ENCODE measurements around the gene GPN3.

GPN3 gene

DNA sequence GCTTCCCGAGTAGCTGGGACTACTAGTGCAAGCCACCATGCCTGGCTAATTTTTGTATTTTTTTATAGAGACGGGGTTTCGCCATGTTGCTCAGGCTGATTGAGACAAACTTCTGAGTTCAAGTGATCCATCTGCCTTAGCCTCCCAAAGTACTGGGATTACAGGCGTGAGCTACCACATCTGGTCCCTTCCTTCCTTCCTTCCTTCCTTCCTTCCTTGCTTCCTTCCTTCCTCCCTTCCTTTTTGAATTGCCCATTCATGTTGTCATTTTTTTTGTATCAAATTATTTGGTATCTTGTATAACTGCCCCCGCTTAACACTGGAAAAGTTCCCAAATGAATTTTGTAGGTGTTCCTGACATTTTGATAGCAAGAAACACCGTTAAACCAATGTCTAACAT lies 45.8 kb upstream of the GPN3 start:
- Histone ChIP-seq H3K36me3 (ENCODE audit: insufficient read depth, low read length) (no peaks in the 10 kb centered on the region), H3K27me3 (ENCODE audit: insufficient read depth, low read length, poor library complexity, severe bottlenecking) (no peaks in the 10 kb centered on the region), H3F3A (ENCODE audit: low read depth) (no peaks in the 10 kb centered on the region), H3K9me3 (ENCODE audit: insufficient read depth, low read depth, low read length) (no peaks in the 10 kb centered on the region), H3K4me2 (ENCODE audit: low read depth, low read length, poor library complexity, severe bottlenecking) (no peak overlapping the region), H3K79me2 (ENCODE audit: insufficient read depth, low read length) (no peaks in the 10 kb centered on the region), H3K9ac (ENCODE audit: low read depth, low read length, poor library complexity, severe bottlenecking) (no peak overlapping the region), H3K4me3 (ENCODE audit: low read length, poor library complexity, severe bottlenecking) (no peak overlapping the region), H4K20me1 (ENCODE audit: insufficient read depth, low read length, poor library complexity, severe bottlenecking) (no peaks in the 10 kb centered on the region), H3K4me1 (ENCODE audit: insufficient read depth, low read length, poor library complexity, severe bottlenecking) (no peaks in the 10 kb centered on the region), H3K9me2 (replicated peaks; ENCODE audit: low read depth, low read length) (no peaks in the 10 kb centered on the region), H2AFZ (ENCODE audit: low read length) (no peak overlapping the region)
- TF ChIP-seq, protein P1, sequence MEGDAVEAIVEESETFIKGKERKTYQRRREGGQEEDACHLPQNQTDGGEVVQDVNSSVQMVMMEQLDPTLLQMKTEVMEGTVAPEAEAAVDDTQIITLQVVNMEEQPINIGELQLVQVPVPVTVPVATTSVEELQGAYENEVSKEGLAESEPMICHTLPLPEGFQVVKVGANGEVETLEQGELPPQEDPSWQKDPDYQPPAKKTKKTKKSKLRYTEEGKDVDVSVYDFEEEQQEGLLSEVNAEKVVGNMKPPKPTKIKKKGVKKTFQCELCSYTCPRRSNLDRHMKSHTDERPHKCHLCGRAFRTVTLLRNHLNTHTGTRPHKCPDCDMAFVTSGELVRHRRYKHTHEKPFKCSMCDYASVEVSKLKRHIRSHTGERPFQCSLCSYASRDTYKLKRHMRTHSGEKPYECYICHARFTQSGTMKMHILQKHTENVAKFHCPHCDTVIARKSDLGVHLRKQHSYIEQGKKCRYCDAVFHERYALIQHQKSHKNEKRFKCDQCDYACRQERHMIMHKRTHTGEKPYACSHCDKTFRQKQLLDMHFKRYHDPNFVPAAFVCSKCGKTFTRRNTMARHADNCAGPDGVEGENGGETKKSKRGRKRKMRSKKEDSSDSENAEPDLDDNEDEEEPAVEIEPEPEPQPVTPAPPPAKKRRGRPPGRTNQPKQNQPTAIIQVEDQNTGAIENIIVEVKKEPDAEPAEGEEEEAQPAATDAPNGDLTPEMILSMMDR (conservative IDR thresholded peaks at IDR 0.05; ENCODE audit: low read length), result no peak
- TF ChIP-seq EZH2phosphoT487 (IDR thresholded peaks at IDR 0.05; ENCODE audit: borderline replicate concordance), result no peak

DNA sequence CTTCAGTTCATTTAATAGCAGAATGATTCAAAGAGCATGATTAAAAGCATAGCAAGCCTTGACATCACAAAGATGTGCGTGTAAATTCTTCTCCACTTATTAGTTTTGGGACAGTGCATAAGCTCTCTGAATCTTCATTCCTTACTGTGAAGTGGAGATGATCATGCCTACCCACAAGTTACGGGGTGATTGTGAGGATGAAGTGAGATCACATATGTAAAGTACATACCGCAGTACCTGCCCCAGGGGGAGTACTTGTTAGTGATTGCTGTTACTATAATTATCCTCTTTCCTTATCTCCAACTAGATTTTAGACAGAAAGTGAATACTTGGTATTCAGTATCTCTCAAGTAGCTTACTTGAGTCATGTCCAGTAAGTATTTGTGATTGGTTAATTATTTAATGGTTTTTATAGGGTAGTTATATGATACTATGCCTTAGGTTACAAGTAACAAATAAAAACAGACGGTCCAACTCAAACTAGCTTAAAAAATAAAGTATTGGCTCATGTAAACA lies 40.1 kb upstream of the GPN3 start:
- Histone ChIP-seq H4K20me1 (ENCODE audit: insufficient read depth, low read length, poor library complexity, severe bottlenecking) (no peaks in the 10 kb centered on the region), H3K9me2 (replicated peaks; ENCODE audit: low read depth, low read length) (no peaks in the 10 kb centered on the region), H3K4me1 (ENCODE audit: insufficient read depth, low read length, poor library complexity, severe bottlenecking) (no peaks in the 10 kb centered on the region), H3K27me3 (ENCODE audit: insufficient read depth, low read length, poor library complexity, severe bottlenecking) (no peaks in the 10 kb centered on the region), H3K4me3 (ENCODE audit: low read length, poor library complexity, severe bottlenecking) (no peak overlapping the region), H3F3A (ENCODE audit: low read depth) (peaks cover 2% of the 10 kb centered on the region; the same call in 1 of the 2 replicates), H3K79me2 (ENCODE audit: insufficient read depth, low read length) (no peaks in the 10 kb centered on the region), H3K4me2 (ENCODE audit: low read depth, low read length, poor library complexity, severe bottlenecking) (no peak overlapping the region), H3K36me3 (ENCODE audit: insufficient read depth, low read length) (no peaks in the 10 kb centered on the region), H3K9me3 (ENCODE audit: insufficient read depth, low read depth, low read length) (no peaks in the 10 kb centered on the region), H2AFZ (ENCODE audit: low read length) (no peak overlapping the region), H3K9ac (ENCODE audit: low read depth, low read length, poor library complexity, severe bottlenecking) (no peak overlapping the region)
- TF ChIP-seq EZH2phosphoT487 (IDR thresholded peaks at IDR 0.05; ENCODE audit: borderline replicate concordance), result no peak
- TF ChIP-seq, protein P1 (conservative IDR thresholded peaks at IDR 0.05; ENCODE audit: low read length), result no peak

DNA sequence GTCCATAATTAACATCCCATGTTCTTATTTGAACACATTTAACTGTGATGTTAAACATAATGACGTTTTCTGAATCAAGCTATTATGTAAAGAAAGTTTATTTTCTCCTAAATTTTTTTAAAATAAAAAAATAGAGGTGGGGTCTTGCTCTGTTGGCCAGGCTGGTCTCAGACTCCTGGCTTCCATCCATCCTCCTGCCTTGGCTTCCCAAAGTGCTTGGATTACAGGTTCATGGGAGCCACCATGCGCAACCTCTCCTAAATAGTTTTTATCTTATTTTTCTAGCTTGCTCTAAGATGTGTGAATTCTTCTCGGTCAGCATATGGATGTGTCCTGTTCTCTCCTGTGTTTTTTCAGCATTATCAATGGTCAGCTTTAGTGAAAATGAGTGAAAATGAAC lies 37.3 kb upstream of the GPN3 start:
- no peak for TF ChIP-seq EZH2phosphoT487 (IDR thresholded peaks at IDR 0.05; ENCODE audit: borderline replicate concordance)
- TF ChIP-seq, protein P1 (conservative IDR thresholded peaks at IDR 0.05; ENCODE audit: low read length), result no peak
- peaks cover 10% of the 10 kb centered on the region for H4K20me1 ChIP-seq (ENCODE audit: insufficient read depth, low read length, poor library complexity, severe bottlenecking)
- peaks cover 2% of the 10 kb centered on the region; the same call in 1 of the 2 replicates for H3F3A ChIP-seq (ENCODE audit: low read depth)
- no peak overlapping the region for H2AFZ ChIP-seq (ENCODE audit: low read length)
- peaks cover 20% of the 10 kb centered on the region for H3K79me2 ChIP-seq (ENCODE audit: insufficient read depth, low read length)
- H3K27me3 ChIP-seq (ENCODE audit: insufficient read depth, low read length, poor library complexity, severe bottlenecking), result no peaks in the 10 kb centered on the region
- no peak overlapping the region for H3K4me3 ChIP-seq (ENCODE audit: low read length, poor library complexity, severe bottlenecking)
- no peak overlapping the region for H3K9ac ChIP-seq (ENCODE audit: low read depth, low read length, poor library complexity, severe bottlenecking)
- H3K4me1 ChIP-seq (ENCODE audit: insufficient read depth, low read length, poor library complexity, severe bottlenecking), result peaks cover 11% of the 10 kb centered on the region
- no peak overlapping the region for H3K4me2 ChIP-seq (ENCODE audit: low read depth, low read length, poor library complexity, severe bottlenecking)
- H3K9me2 ChIP-seq (replicated peaks; ENCODE audit: low read depth, low read length), result no peaks in the 10 kb centered on the region
- no peaks in the 10 kb centered on the region for H3K36me3 ChIP-seq (ENCODE audit: insufficient read depth, low read length)
- H3K9me3 ChIP-seq (ENCODE audit: insufficient read depth, low read depth, low read length), result no peaks in the 10 kb centered on the region

Data from Loucy (cell line).